GM21576 (cell line): Measurements from ENCODE around the gene C14orf132.
"Not testable (repeated sequence)": the region's sequence is repeated elsewhere in the genome, so short reads cannot be mapped to it uniquely, and the experiment has no call there.

Experiments used
- ATAC-seq: cut with Tn5 transposase; IDR thresholded peaks from one replicate; pipeline ENCODE4 v1.9.1; 2021; ENCODE audit warnings: mild to moderate bottlenecking, moderate library complexity; ENCODE audit not compliant: unreplicated experiment

C14orf132 gene

GRCh38 chr14:96058576-96059200 is 19.5 kb downstream of the C14orf132 start:
- ATAC-seq, result no peak

GRCh38 chr14:96059519-96060135 is 20.5 kb downstream of the C14orf132 start:
- no peak for ATAC-seq

- no peak for ATAC-seq
Observed at GRCh38 chr14:96060186-96060933, 21.2 kb downstream of the C14orf132 start.

GRCh38 chr14:96062010-96062409 is 22.8 kb downstream of the C14orf132 start:
- no peak for ATAC-seq

GRCh38 chr14:96062506-96062905 is 23.3 kb downstream of the C14orf132 start:
- ATAC-seq, result no peak

- ATAC-seq, result no peak
Observed at GRCh38 chr14:96064866-96065265, 25.7 kb downstream of the C14orf132 start.

- ATAC-seq, result no peak
Observed at GRCh38 chr14:96065661-96066459, 26.7 kb downstream of the C14orf132 start.

- ATAC-seq, result no peak
Observed at GRCh38 chr14:96066976-96067375, 27.8 kb downstream of the C14orf132 start.

GRCh38 chr14:96067985-96068930 is 29.1 kb downstream of the C14orf132 start:
- ATAC-seq, result no peak

- no peak for ATAC-seq
Observed at GRCh38 chr14:96069421-96069820, 30.3 kb downstream of the C14orf132 start.

GRCh38 chr14:96071561-96071960 is 32.4 kb downstream of the C14orf132 start:
- no peak for ATAC-seq

- no peak for ATAC-seq
Observed at GRCh38 chr14:96072076-96072475, 32.9 kb downstream of the C14orf132 start.

- ATAC-seq, result no peak
Observed at GRCh38 chr14:96072746-96073145, 33.6 kb downstream of the C14orf132 start.

GRCh38 chr14:96073260-96074039 is 34.3 kb downstream of the C14orf132 start:
- ATAC-seq, result not testable (repeated sequence)

- no peak for ATAC-seq
Observed at GRCh38 chr14:96077983-96078624, 38.9 kb downstream of the C14orf132 start.

GRCh38 chr14:96078625-96079016 is 39.5 kb downstream of the C14orf132 start:
- no peak for ATAC-seq

GRCh38 chr14:96079066-96079465 is 39.9 kb downstream of the C14orf132 start:
- ATAC-seq, result no peak

GRCh38 chr14:96080571-96080970 is 41.4 kb downstream of the C14orf132 start:
- no peak for ATAC-seq

GRCh38 chr14:96081224-96081623 is 42.1 kb downstream of the C14orf132 start:
- ATAC-seq, result no peak
